Measurements from ENCODE around the gene MEIS2.

Gene MEIS2

DNA sequence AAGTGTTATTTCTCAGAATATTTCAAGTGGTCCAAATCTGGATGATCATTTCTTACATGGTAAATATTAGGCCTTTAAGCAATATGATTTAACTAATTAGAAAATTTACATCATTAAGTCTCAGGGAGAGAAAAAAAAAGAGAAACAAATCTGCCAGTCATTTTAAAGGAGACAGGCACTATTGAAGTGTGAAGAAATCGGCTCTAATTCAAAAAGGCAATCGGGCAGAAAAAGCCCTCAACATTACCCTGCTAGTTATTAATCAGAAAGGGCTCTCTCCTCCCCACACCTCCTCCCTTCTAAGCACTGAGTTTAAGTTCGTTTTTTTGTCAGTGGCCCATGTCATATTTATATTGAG lies 215.9 kb downstream of the MEIS2 start:
- TF ChIP-seq MAX (IDR thresholded peaks at IDR 0.05; ENCODE audit: low read depth, low read length) = no peak
- no peak for TF ChIP-seq MYC (IDR thresholded peaks at IDR 0.05; ENCODE audit: low read depth, low read length)
- TF ChIP-seq POLR2A (IDR thresholded peaks at IDR 0.05; ENCODE audit: extremely low read depth, insufficient read length) = no peak
- TF ChIP-seq, protein P1, sequence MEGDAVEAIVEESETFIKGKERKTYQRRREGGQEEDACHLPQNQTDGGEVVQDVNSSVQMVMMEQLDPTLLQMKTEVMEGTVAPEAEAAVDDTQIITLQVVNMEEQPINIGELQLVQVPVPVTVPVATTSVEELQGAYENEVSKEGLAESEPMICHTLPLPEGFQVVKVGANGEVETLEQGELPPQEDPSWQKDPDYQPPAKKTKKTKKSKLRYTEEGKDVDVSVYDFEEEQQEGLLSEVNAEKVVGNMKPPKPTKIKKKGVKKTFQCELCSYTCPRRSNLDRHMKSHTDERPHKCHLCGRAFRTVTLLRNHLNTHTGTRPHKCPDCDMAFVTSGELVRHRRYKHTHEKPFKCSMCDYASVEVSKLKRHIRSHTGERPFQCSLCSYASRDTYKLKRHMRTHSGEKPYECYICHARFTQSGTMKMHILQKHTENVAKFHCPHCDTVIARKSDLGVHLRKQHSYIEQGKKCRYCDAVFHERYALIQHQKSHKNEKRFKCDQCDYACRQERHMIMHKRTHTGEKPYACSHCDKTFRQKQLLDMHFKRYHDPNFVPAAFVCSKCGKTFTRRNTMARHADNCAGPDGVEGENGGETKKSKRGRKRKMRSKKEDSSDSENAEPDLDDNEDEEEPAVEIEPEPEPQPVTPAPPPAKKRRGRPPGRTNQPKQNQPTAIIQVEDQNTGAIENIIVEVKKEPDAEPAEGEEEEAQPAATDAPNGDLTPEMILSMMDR (IDR thresholded peaks at IDR 0.05; ENCODE audit: low read depth, low read length) = no peak
- no peak for DNase-seq (ENCODE audit: low read depth)
- no peak overlapping the region for H3K4me3 ChIP-seq (ENCODE audit: low read depth, low read length)

- no peak overlapping the region for H3K4me3 ChIP-seq (ENCODE audit: low read depth, low read length)
- DNase-seq (ENCODE audit: low read depth) = peak; percentile 83
- TF ChIP-seq MAX (IDR thresholded peaks at IDR 0.05; ENCODE audit: low read depth, low read length) = no peak
- TF ChIP-seq, protein P1 (IDR thresholded peaks at IDR 0.05; ENCODE audit: low read depth, low read length) = peak; percentile 86
Observed at GRCh38 chr15:36883713-36884517, 216.4 kb downstream of the MEIS2 start.

- no peak for DNase-seq (ENCODE audit: low read depth)
- no peak for TF ChIP-seq POLR2A (IDR thresholded peaks at IDR 0.05; ENCODE audit: extremely low read depth, insufficient read length)
- TF ChIP-seq, protein P1 (IDR thresholded peaks at IDR 0.05; ENCODE audit: low read depth, low read length) = no peak
- no peak for TF ChIP-seq MAX (IDR thresholded peaks at IDR 0.05; ENCODE audit: low read depth, low read length)
- no peak for TF ChIP-seq MYC (IDR thresholded peaks at IDR 0.05; ENCODE audit: low read depth, low read length)
- H3K4me3 ChIP-seq (ENCODE audit: low read depth, low read length) = no peak overlapping the region
Observed at GRCh38 chr15:36882487-36883131, 217.7 kb downstream of the MEIS2 start.

GRCh38 chr15:36882056-36882455 lies 218.3 kb downstream of the MEIS2 start:
- DNase-seq (ENCODE audit: low read depth) = no peak
- no peak overlapping the region for H3K4me3 ChIP-seq (ENCODE audit: low read depth, low read length)
- TF ChIP-seq MAX (IDR thresholded peaks at IDR 0.05; ENCODE audit: low read depth, low read length) = no peak
- no peak for TF ChIP-seq MYC (IDR thresholded peaks at IDR 0.05; ENCODE audit: low read depth, low read length)

DNA sequence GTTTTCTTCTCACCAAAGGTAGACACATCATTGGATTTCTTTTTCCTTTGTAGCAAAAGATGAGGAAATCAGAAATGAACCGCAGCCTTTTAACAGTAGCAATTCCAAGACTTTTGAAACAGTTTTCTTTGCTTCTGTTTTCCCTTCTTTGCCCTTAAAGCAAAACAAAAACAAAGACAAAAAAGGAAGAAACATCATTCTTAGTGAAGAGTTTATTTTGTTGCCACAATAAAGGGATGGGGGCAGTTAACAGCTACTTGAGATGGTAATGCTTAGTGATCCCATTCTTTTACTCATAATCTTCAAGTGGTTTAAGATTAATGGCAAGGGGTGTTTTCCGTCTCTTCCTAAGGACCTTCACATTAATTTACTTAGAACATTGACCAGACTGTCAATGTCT lies 218.8 kb downstream of the MEIS2 start:
- no peak for TF ChIP-seq MAX (IDR thresholded peaks at IDR 0.05; ENCODE audit: low read depth, low read length)
- TF ChIP-seq, protein P1 (IDR thresholded peaks at IDR 0.05; ENCODE audit: low read depth, low read length) = no peak
- TF ChIP-seq MYC (IDR thresholded peaks at IDR 0.05; ENCODE audit: low read depth, low read length) = no peak
- TF ChIP-seq POLR2A (IDR thresholded peaks at IDR 0.05; ENCODE audit: extremely low read depth, insufficient read length) = no peak
- DNase-seq (ENCODE audit: low read depth) = no peak
- H3K4me3 ChIP-seq (ENCODE audit: low read depth, low read length) = no peak overlapping the region

GRCh38 chr15:36880913-36881460 lies 219.4 kb downstream of the MEIS2 start:
- no peak for DNase-seq (ENCODE audit: low read depth)
- no peak overlapping the region for H3K4me3 ChIP-seq (ENCODE audit: low read depth, low read length)
- TF ChIP-seq MAX (IDR thresholded peaks at IDR 0.05; ENCODE audit: low read depth, low read length) (no peak), MYC (IDR thresholded peaks at IDR 0.05; ENCODE audit: low read depth, low read length) (no peak), POLR2A (IDR thresholded peaks at IDR 0.05; ENCODE audit: extremely low read depth, insufficient read length) (no peak)
- TF ChIP-seq, protein P1 (IDR thresholded peaks at IDR 0.05; ENCODE audit: low read depth, low read length) = no peak

Measured in NB4 (cell line).